Activated naive CD4-positive, alpha-beta T cell treated with anti-CD3 and anti-CD28 coated beads for 36 hours (primary cell): Measurements from ENCODE around the gene CDK5R2. TPM values are rescaled to one million over a fixed set of nuclear protein-coding genes. Genes with fewer than 3 reads are reported as not detected.

ENCODE experiments used
- CTCF ChIA-PET: fragments of 350-600 bp; sonication (Branson Sonifier 250); formaldehyde crosslinking; loops from one replicate; lab custom pipeline; 2021; ENCODE audit warnings: antibody characterized with exemption; lab: Charles Lee
- DNase-seq: peaks from one replicate; pipeline ENCODE4 v3.0.0-alpha.2; 2020
- H3K27ac Mint-ChIP-seq: one replicate; pipeline ENCODE4 v1.8.0; 2021; ENCODE audit warnings: mild to moderate bottlenecking, mixed read lengths
- H3K27me3 Mint-ChIP-seq: one replicate; pipeline ENCODE4 v1.8.0; 2021; ENCODE audit warnings: low read depth, mixed read lengths
- H3K36me3 Mint-ChIP-seq: one replicate; pipeline ENCODE4 v1.8.0; 2021; ENCODE audit warnings: low read depth, mixed read lengths
- H3K4me1 Mint-ChIP-seq: one replicate; pipeline ENCODE4 v1.8.0; 2021; ENCODE audit warnings: low read depth, mixed read lengths
- H3K4me3 Mint-ChIP-seq: one replicate; pipeline ENCODE4 v1.8.0; 2021; ENCODE audit warnings: mild to moderate bottlenecking, moderate library complexity, mixed read lengths
- H3K9me3 Mint-ChIP-seq: one replicate; pipeline ENCODE4 v1.8.0; 2021; ENCODE audit warnings: mixed read lengths
- intact Hi-C: fragments of 100-400 bp; cut with micrococcal nuclease; formaldehyde crosslinking; loops from one replicate; pipeline ENCODE4 v1.15.1; 2023
- total RNA-seq, 2 experiments: library from RNA; stranded (reverse); gene quantifications; one replicate each; pipeline ENCODE4 v1.2.3, GENCODE V29; 2021

The CDK5R2 gene
- total RNA-seq, 2 experiments from 2014 or later = not detected

- CTCF ChIA-PET = interaction anchor here (1.2 to 4.4 kb wide), 3 partner anchors 13 to 22 kb away, joined by 3 to 63 read pairs (median 3); no protein-coding TSS in a partner anchor
- Mint-ChIP-seq H3K36me3 (no peaks in the 10 kb centered on the region), H3K9me3 (no peaks in the 10 kb centered on the region), H3K4me3 (no peak overlapping the region), H3K27ac (no peak overlapping the region), H3K27me3 (peaks cover 68% of the 10 kb centered on the region), H3K4me1 (peaks cover 33% of the 10 kb centered on the region)
- intact Hi-C loops = no loop called here
- DNase-seq = no peak
Measured at GRCh38 chr2:218983263-218983933, 23.9 kb downstream of the CDK5R2 start.

GRCh38 chr2:218983934-218984238, 24.4 kb downstream of the CDK5R2 start:
- peaks cover 70% of the 10 kb centered on the region for H3K27me3 Mint-ChIP-seq
- no peak overlapping the region for H3K27ac Mint-ChIP-seq
- no peaks in the 10 kb centered on the region for H3K9me3 Mint-ChIP-seq

DNA sequence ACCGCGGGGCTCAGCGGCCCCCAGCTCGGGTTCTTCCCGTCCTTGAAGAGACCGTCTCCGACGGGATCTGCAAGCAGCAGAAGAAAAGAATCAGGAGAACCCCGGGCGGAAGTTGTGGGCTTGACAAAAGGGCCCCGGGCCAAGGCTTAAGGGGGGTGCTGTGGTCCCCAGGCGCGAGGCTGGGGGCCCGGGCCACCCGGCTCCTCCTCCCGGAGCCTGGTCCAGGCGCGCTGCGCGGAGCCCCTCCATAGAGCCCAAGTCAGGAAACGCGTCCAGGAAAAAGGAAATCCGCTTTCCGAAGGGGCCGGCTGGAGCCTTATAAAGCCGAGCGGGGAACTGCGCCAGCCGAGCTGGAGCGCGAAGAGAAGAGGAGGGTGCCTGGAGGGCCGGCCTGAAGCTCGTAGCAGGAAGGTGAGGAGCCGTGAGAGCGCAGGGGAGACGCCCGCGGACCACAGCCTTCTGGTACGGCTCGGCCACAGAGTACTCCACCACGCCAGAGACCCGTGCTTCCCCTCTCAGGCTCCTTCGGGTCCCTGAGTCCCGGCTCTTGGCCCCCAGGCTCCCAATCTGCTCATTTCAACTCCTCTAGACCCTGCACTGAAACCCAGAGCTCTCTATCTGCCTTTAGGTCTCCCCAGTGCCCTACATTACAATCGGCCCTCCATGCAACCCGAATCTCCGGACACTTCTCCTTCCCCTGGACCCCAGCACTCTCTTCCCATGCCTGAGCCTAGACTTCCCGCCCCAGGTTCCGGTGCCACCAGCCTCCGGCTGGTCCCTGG, 25.0 kb downstream of the CDK5R2 start:
- CTCF ChIA-PET = interaction anchor here (0.5 to 1.2 kb wide), 2 partner anchors 10 to 334 kb away, joined by 3 read pairs; no protein-coding TSS in a partner anchor
- intact Hi-C loops = no loop called here
- Mint-ChIP-seq H3K27me3 (peaks cover 75% of the 10 kb centered on the region), H3K27ac (no peak overlapping the region), H3K9me3 (no peaks in the 10 kb centered on the region), H3K4me3 (peak overlapping the region; percentile 18), H3K36me3 (no peaks in the 10 kb centered on the region), H3K4me1 (peaks cover 33% of the 10 kb centered on the region)
- no peak for DNase-seq

More at GRCh38 chr2:218983934-218984238, 24.4 kb downstream of the CDK5R2 start:
- CTCF ChIA-PET = interaction anchor here (1.2 to 4.4 kb wide), 3 partner anchors 10 to 22 kb away, joined by 3 to 63 read pairs (median 3); no protein-coding TSS in a partner anchor
- intact Hi-C loops = no loop called here
- DNase-seq = no peak
- Mint-ChIP-seq H3K36me3 (no peaks in the 10 kb centered on the region), H3K4me1 (peaks cover 33% of the 10 kb centered on the region), H3K4me3 (no peak overlapping the region)

DNA sequence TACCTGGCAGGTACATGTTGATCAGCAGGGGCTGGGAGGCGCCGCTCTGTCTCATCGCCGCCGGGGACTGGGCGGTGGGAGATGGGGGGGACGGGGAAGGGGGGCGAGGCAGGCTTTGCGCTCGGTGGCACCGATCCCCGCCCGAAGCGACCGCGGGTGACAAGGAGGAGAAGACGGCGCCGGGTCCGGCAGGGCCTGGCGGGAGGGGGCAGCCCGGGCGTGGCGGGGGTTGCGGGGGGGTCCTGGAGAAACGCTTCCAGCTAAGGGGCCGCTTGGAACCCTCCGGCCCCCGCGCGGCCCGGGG, 25.5 kb downstream of the CDK5R2 start, which contains the start of gene FEV:
TSS of gene FEV (minus strand) at position 164 of the 304 bp plus-strand sequence. CDS start at position 55, 109 bp downstream.
- no peaks in the 10 kb centered on the region for H3K36me3 Mint-ChIP-seq
- H3K9me3 Mint-ChIP-seq = no peaks in the 10 kb centered on the region
- CTCF ChIA-PET = interaction anchor here (0.5 to 1.2 kb wide), 2 partner anchors 11 to 335 kb away, joined by 3 read pairs; no protein-coding TSS in a partner anchor
- H3K27me3 Mint-ChIP-seq = peaks cover 78% of the 10 kb centered on the region
- intact Hi-C loops = no loop called here
- peak within 1 kb of the TSS; percentile 18 for H3K4me3 Mint-ChIP-seq
- peaks cover 31% of the 10 kb centered on the region for H3K4me1 Mint-ChIP-seq
- no peak within 1 kb of the TSS for H3K27ac Mint-ChIP-seq
- DNase-seq = no peak

DNA sequence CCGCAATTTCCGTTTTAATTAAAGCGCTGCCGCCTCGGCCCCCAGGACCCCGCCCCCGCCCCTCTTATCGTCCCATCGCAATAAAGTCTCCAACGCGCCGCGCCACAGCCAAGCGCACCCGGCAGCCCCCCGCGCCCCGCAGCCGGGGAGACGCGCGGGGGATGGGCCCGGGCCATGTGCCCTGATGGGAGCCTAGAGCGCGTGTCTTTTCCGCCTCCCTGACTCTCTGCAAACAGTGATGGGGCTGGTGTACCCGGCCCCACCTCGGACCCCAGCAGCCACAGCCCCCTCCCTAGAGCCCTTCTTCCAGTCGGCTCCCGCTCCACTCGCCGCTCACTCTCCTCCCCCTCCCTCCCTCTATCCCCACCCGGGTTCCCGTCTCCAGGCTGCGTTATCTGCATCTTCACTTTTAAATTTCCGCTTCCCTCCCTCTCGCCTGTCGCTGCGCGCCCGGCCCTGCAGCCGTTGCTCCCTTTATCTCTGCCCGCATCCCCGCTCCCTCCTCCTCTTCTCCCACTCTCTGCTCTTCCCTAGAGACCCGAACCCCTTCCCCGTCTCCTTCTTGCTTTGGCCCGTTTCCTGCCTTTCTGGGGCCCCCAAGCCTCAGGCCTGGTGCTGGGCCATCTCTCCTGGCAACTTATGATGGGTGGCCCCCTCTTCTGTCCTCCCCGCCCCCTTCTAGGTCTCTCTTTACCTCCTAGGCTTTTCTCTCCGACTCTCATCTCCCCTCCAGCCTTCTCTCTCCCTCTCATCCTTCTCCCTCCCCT, 26.0 kb downstream of the CDK5R2 start:
- intact Hi-C loops = no loop called here

GRCh38 chr2:218986148-218986761, 26.8 kb downstream of the CDK5R2 start:
- DNase-seq = no peak
- H3K4me3 Mint-ChIP-seq = no peak overlapping the region
- peaks cover 24% of the 10 kb centered on the region for H3K4me1 Mint-ChIP-seq
- peaks cover 82% of the 10 kb centered on the region for H3K27me3 Mint-ChIP-seq
- no peaks in the 10 kb centered on the region for H3K36me3 Mint-ChIP-seq
- H3K9me3 Mint-ChIP-seq = no peaks in the 10 kb centered on the region
- intact Hi-C loops = no loop called here
- H3K27ac Mint-ChIP-seq = no peak overlapping the region
- CTCF ChIA-PET = interaction anchor here (0.6 kb wide), 1 partner anchor 49 kb away, joined by 3 read pairs; no protein-coding TSS in a partner anchor

More for the DNA sequence above, 26.0 kb downstream of the CDK5R2 start:
- no peak for DNase-seq
- no peak overlapping the region for H3K4me3 Mint-ChIP-seq
- no peaks in the 10 kb centered on the region for H3K9me3 Mint-ChIP-seq
- peaks cover 28% of the 10 kb centered on the region for H3K4me1 Mint-ChIP-seq
- no peaks in the 10 kb centered on the region for H3K36me3 Mint-ChIP-seq
- H3K27ac Mint-ChIP-seq = no peak overlapping the region
- H3K27me3 Mint-ChIP-seq = peaks cover 79% of the 10 kb centered on the region
- CTCF ChIA-PET = interaction anchor here (1.2 kb wide), 1 partner anchor 11 kb away, joined by 3 read pairs; no protein-coding TSS in a partner anchor

DNA sequence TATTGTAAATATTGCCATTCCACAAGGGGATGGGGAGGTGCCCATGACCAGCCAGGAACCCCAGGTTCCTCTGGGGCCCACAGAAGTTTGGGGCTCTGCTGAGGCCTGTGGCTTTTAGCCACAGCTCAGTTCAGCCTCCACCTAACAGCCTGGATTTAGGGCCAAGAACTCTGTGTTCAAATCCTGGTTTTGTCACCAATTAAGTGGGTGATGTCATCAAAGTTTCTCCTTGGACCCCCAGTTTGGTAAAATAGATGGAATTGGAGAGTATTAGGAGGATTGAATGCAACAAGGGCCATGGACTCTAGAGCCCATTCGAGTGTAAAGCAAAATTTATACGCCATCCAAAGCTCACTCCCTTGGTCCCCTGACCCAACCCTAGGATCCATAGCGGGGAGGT, 28.7 kb downstream of the CDK5R2 start:
- H3K4me1 Mint-ChIP-seq = peaks cover 16% of the 10 kb centered on the region
- no peak overlapping the region for H3K27ac Mint-ChIP-seq
- no peak overlapping the region for H3K4me3 Mint-ChIP-seq
- H3K36me3 Mint-ChIP-seq = no peaks in the 10 kb centered on the region
- no peak for DNase-seq
- H3K27me3 Mint-ChIP-seq = peaks cover 83% of the 10 kb centered on the region
- no peaks in the 10 kb centered on the region for H3K9me3 Mint-ChIP-seq
- CTCF ChIA-PET = interaction anchor here (0.9 to 1.2 kb wide), 4 partner anchors 10 to 144 kb away, joined by 3 read pairs; no protein-coding TSS in a partner anchor
- intact Hi-C loops = no loop called here

DNA sequence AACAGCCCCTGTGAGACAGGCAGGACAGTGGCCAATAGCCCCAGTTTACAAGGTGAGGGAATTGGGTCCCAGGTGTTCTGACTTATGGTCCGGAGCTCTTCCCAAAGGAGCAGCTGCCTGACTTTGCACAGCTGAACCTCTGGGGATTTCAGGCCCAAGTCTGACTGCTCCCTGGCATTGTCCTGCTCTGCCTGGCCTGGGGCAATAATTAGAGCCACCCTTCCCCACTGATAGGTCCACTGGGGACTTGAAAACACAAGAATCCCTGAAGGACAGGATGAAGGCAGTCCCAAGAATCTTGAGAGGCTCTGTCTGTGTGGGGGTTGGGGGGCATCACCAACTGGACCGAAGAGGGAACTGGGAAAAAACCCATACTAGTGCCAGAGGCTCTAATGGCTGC, 29.2 kb downstream of the CDK5R2 start:
- no peak for DNase-seq
- Mint-ChIP-seq H3K27ac (no peak overlapping the region), H3K4me1 (peaks cover 14% of the 10 kb centered on the region), H3K9me3 (no peaks in the 10 kb centered on the region), H3K4me3 (no peak overlapping the region), H3K36me3 (no peaks in the 10 kb centered on the region), H3K27me3 (peaks cover 79% of the 10 kb centered on the region)
- intact Hi-C loops = no loop called here
- CTCF ChIA-PET = interaction anchor here (0.9 to 1.2 kb wide), 4 partner anchors 10 to 143 kb away, joined by 3 read pairs; no protein-coding TSS in a partner anchor

GRCh38 chr2:218990052-218990451, 30.6 kb downstream of the CDK5R2 start:
- Mint-ChIP-seq H3K27ac (no peak overlapping the region), H3K9me3 (no peaks in the 10 kb centered on the region), H3K27me3 (peaks cover 80% of the 10 kb centered on the region), H3K36me3 (no peaks in the 10 kb centered on the region), H3K4me1 (peaks cover 15% of the 10 kb centered on the region), H3K4me3 (no peak overlapping the region)
- no peak for DNase-seq
- CTCF ChIA-PET = interaction anchor here (1.6 to 2.2 kb wide), 2 partner anchors 10 to 19 kb away, joined by 3 to 16 read pairs; no protein-coding TSS in a partner anchor
- intact Hi-C loops = no loop called here

DNA sequence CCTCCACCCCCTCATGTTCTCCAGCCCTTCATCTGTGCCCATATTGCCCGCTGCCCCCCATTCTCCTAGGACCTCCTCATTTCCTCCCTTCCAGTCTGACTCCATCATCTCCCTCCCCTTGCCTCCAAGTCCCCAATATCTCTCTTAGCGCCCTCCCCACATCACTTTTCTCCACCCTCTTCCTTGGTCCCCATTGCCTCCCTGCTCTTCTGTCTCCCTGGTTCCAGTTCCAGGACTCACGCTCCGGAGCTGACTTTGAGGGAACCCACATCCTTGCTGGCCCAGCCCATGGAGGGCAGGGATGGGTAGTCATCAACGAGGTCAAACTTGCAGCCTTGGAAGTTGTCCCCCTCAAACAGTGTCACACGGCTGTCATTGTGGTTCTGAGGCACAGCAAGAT, 31.1 kb downstream of the CDK5R2 start:
- peaks cover 15% of the 10 kb centered on the region for H3K4me1 Mint-ChIP-seq
- CTCF ChIA-PET = interaction anchor here (1.6 to 2.2 kb wide), 2 partner anchors 10 to 18 kb away, joined by 3 to 16 read pairs; no protein-coding TSS in a partner anchor

DNA sequence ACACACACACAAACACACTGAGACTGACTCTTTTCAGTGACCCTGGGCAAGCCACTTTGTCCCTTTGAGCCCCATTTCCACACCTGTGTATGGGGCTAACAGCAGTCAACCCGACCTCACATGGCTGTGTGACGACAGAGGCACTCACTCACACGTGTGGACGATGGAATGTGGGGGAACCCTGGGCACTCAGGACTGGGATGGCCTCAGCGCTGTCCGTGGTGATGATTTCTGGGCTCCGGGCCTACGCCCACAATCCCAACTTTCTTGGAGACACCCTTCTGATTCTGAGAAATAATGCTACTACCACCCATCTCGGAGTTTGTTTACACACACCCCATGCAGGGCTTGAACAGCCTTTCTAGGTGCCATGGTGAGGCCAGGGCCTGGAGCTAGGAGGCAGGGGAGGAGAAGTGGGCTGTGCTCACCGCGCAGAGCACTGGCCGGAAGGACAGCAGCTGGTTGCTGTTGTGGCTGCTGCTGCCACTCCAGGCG, 32.3 kb downstream of the CDK5R2 start:
- intact Hi-C loops = no loop called here
- H3K9me3 Mint-ChIP-seq = no peaks in the 10 kb centered on the region
- peaks cover 82% of the 10 kb centered on the region for H3K27me3 Mint-ChIP-seq
- H3K36me3 Mint-ChIP-seq = no peaks in the 10 kb centered on the region
- CTCF ChIA-PET = interaction anchor here (0.6 to 0.7 kb wide), 2 partner anchors 66 to 128 kb away, joined by 3 read pairs; no protein-coding TSS in a partner anchor
- no peak for DNase-seq
- H3K4me3 Mint-ChIP-seq = no peak overlapping the region
- H3K4me1 Mint-ChIP-seq = peaks cover 14% of the 10 kb centered on the region
- H3K27ac Mint-ChIP-seq = no peak overlapping the region

More for the DNA sequence above, 31.1 kb downstream of the CDK5R2 start:
- H3K4me3 Mint-ChIP-seq = no peak overlapping the region
- peaks cover 83% of the 10 kb centered on the region for H3K27me3 Mint-ChIP-seq
- no peak for DNase-seq
- H3K36me3 Mint-ChIP-seq = no peaks in the 10 kb centered on the region
- intact Hi-C loops = no loop called here
- H3K9me3 Mint-ChIP-seq = no peaks in the 10 kb centered on the region
- no peak overlapping the region for H3K27ac Mint-ChIP-seq
